Heart left ventricle (tissue), 16 donors: Measurements from ENCODE around the gene KRTAP10-4. TPM values are rescaled to one million over a fixed set of nuclear protein-coding genes. Genes with fewer than 3 reads are reported as not detected.
"Not testable (repeated sequence)": the region's sequence is repeated elsewhere in the genome, so short reads cannot be mapped to it uniquely, and the experiment has no call there.

Experiments used
- ATAC-seq, 4 donors: fragments of 200-7000 bp; cut with Tn5 transposase; one replicate each; pipeline ENCODE4 v1.9.1; 2020 to 2022; ENCODE audit warnings: moderate library complexity in 4 of 4, mild to moderate bottlenecking in 3 of 4, moderate number of reproducible peaks in 1 of 4
- DNase-seq, 5 donors: peaks; one replicate each; pipeline ENCODE4 v3.0.0-alpha.2; 2020
- H3K27ac ChIP-seq, 12 donors: fragments of 200-600 bp; sonication (generic) in 4 of 12; one replicate each; pipeline versions ENCODE4 v1.5.0 to v1.8.0; 2016 to 2022; ENCODE audit warnings: mild to moderate bottlenecking in 2 of 12
- H3K27me3 ChIP-seq, 9 donors: fragments of 200-600 bp; sonication (generic) in 2 of 9; one replicate each; pipeline versions ENCODE4 v1.5.1 to v1.8.0; 2016 to 2022; ENCODE audit warnings: mild to moderate bottlenecking in 3 of 9
- H3K36me3 ChIP-seq, 9 donors: fragments of 200-600 bp; sonication (generic) in 2 of 9; one replicate each; pipeline versions ENCODE4 v1.5.0 to v1.8.0; 2018 to 2022; ENCODE audit warnings: mild to moderate bottlenecking in 2 of 9
- H3K4me1 ChIP-seq, 12 donors: fragments of 200-600 bp; sonication (generic) in 4 of 12; one replicate each; pipeline versions ENCODE4 v1.5.0 to v1.8.0; 2016 to 2022; ENCODE audit warnings: mild to moderate bottlenecking in 3 of 12
- H3K4me3 ChIP-seq, 12 donors: fragments of 200-600 bp; sonication (generic) in 4 of 12; one replicate each; pipeline versions ENCODE4 v1.5.0 to v1.8.0; 2017 to 2022; ENCODE audit warnings: mild to moderate bottlenecking in 9 of 12, moderate library complexity in 4 of 12
- H3K9me3 ChIP-seq, 12 donors: fragments of 200-600 bp; sonication (generic) in 4 of 12; one replicate each; pipeline versions ENCODE4 v1.5.0 to v1.8.0; 2016 to 2022; ENCODE audit warnings: mild to moderate bottlenecking in 1 of 12
- CTCF ChIP-seq, 12 donors: fragments of 200-600 bp; sonication (generic) in 4 of 12; IDR thresholded peaks; one replicate each; pipeline versions ENCODE4 v1.5.0 to v1.8.0; 2018 to 2022; ENCODE audit warnings: antibody characterized with exemption in 12 of 12, mild to moderate bottlenecking in 5 of 12
- POLR2A ChIP-seq, 2 donors: fragments of 450-650 bp; IDR thresholded peaks; one replicate each; pipeline ENCODE4 v1.6.1; 2017; ENCODE audit warnings: antibody characterized with exemption in 2 of 2, mild to moderate bottlenecking in 2 of 2, moderate library complexity in 2 of 2
- WGBS, 4 donors: extraction: QIAGEN DNeasy Blood & Tissue Kit in 2 of 4; methylation state at CpG; one replicate each; pipeline versions ENCODE4 v1.1.5 to v1.1.7; 2013 to 2018; 5-methylcytosine and 5-hydroxymethylcytosine counted together
- intact Hi-C, 10 donors: fragments of 100-400 bp; cut with DNase I; formaldehyde crosslinking; loops; one replicate each; pipeline versions ENCODE4 v1.11.1 to v1.14.2; 2022
- polyA plus RNA-seq, 2 donors: library from polyadenylated mRNA; stranded (reverse); fragments of 200-250 nt; gene quantifications; one replicate each; pipeline ENCODE4 v1.2.3, GENCODE V29; 2013
- total RNA-seq, 9 donors: library from RNA; depleted of rRNA in 2 of 9; stranded (reverse); fragments of >200 nt in 2 of 9; fragmentation: NEBNext Ultra II Directional in 3 of 9; extraction: Animal tissue kit (Norgen Biotek cat#: 25700) in 3 of 9; gene quantifications; one replicate each; pipeline versions ENCODE4 v1.1.0 to v1.2.4, GENCODE V29; 2016 to 2023
- donor health status: ischemic (EF 13 %, LVEDD 7.1; RV severe dilation, severe dysfunction).
- donor health status: healthy with polysubstance abuse.
- donor health status: DM: no; HTN: yes; CAD: no.
- donor health status: DM: no; HTN: no; CAD: no.
- donor health status: ischemic (EF 25% LVEDD 6.9; RV normal size, moderate dysfunction).
- donor health status: ischemic (EF 25% LVEDD 5.7; RV mildly dilated, moderate dysfunction).
- donor health status: healthy.
- donor health status: DM: yes; HTN: yes; CAD: no.
- donor health status: ischemic (EF 35%, LVEDD 5.7; RV mildly dilated, moderate dysfunction).
- donor health status: nonischemic (EF 11% LVEDD 7.7; RV severe dilation, severe dysfunction).
- donor health status: DM: yes; HTN: yes; CAD: no.
- donor health status: PGD.
- donor health status: ischemic (EF 29% LVEDD 5.4; RV normal size, mild dysfunction).
- donor health status: nonischemic (EF 23%, LVEDD 6.1; RV moderate dilation, normal function).

The KRTAP10-4 gene
- total and polyA plus RNA-seq, 11 donors: not detected

GRCh38 chr21:44578371-44579055 lies 5.0 kb downstream of the KRTAP10-4 start:
- TF ChIP-seq POLR2A (IDR thresholded peaks at IDR 0.05): no peak
- TF ChIP-seq CTCF (IDR thresholded peaks at IDR 0.05): no peak
- no peaks in the 10 kb centered on the region for H3K36me3 ChIP-seq
- H3K4me3 ChIP-seq: no peak overlapping the region
- DNase-seq (no peak), ATAC-seq (no peak)
- intact Hi-C loops: no loop called here
- H3K4me1 ChIP-seq: no peaks in the 10 kb centered on the region
- H3K9me3 ChIP-seq: peaks cover 0 to 37% (median 12%) of the 10 kb centered on the region in 12 donors
- H3K27me3 ChIP-seq: peaks cover 0 to 24% (median 0%) of the 10 kb centered on the region in 9 donors
- H3K27ac ChIP-seq: no peak overlapping the region
- WGBS, 4 donors: 91 to 95% (median 94%) methylated on average over 17 of the region's 17 CpGs

- H3K27me3 ChIP-seq: peaks cover 0 to 23% (median 0%) of the 10 kb centered on the region in 9 donors
- intact Hi-C loops: no loop called here
- WGBS, 4 donors: 67 to 76% (median 74%) methylated on average over 16 to 22 of the region's 22 CpGs
- H3K4me3 ChIP-seq: no peak overlapping the region
- ATAC-seq (no peak), DNase-seq (peak in 1 of 5 donors; percentile 48)
- TF ChIP-seq POLR2A (IDR thresholded peaks at IDR 0.05): no peak
- TF ChIP-seq CTCF (IDR thresholded peaks at IDR 0.05): no peak
- no peaks in the 10 kb centered on the region for H3K36me3 ChIP-seq
- H3K9me3 ChIP-seq: peaks cover 0 to 37% (median 12%) of the 10 kb centered on the region in 12 donors
- H3K27ac ChIP-seq: no peak overlapping the region
- H3K4me1 ChIP-seq: no peaks in the 10 kb centered on the region
These were observed 5.7 kb downstream of the KRTAP10-4 start for GRCh38 chr21:44579056-44579832.

GRCh38 chr21:44579833-44580144 lies 6.3 kb downstream of the KRTAP10-4 start:
- peaks cover 0 to 37% (median 12%) of the 10 kb centered on the region in 12 donors for H3K9me3 ChIP-seq
- WGBS, 4 donors: 61 to 71% (median 65%) methylated on average over 7 of the region's 7 CpGs
- H3K36me3 ChIP-seq: no peaks in the 10 kb centered on the region
- H3K4me3 ChIP-seq: no peak overlapping the region
- ATAC-seq (no peak), DNase-seq (no peak)
- intact Hi-C loops: no loop called here
- peaks cover 0 to 18% (median 0%) of the 10 kb centered on the region in 9 donors for H3K27me3 ChIP-seq
- no peak overlapping the region for H3K27ac ChIP-seq
- H3K4me1 ChIP-seq: no peaks in the 10 kb centered on the region
- TF ChIP-seq CTCF (IDR thresholded peaks at IDR 0.05) (no peak), POLR2A (IDR thresholded peaks at IDR 0.05) (no peak)

- H3K4me3 ChIP-seq, H3K4me1 ChIP-seq, H3K36me3 ChIP-seq, DNase-seq, H3K27ac ChIP-seq, intact Hi-C loops: not testable (repeated sequence)
- peak in 2 of 4 donors; percentile 53 to 58 for ATAC-seq
- WGBS, 4 donors: 35 to 52% (median 45%) methylated on average over 8 to 19 of the region's 19 CpGs
- peak in 1 of 12 donors; percentile 13 for TF ChIP-seq CTCF (IDR thresholded peaks at IDR 0.05)
- Histone ChIP-seq H3K27me3 (peaks cover 0 to 16% (median 0%) of the 10 kb centered on the region in 9 donors), H3K9me3 (peaks cover 0 to 37% (median 12%) of the 10 kb centered on the region in 12 donors)
These were observed 6.8 kb downstream of the KRTAP10-4 start, which contains the start of gene KRTAP10-5 for GRCh38 chr21:44580231-44580821. Gene KRTAP10-5 (minus strand): TSS chr21:44580604. CDS start chr21:44580578, 26 bp downstream.
